Heart left ventricle (tissue), 13 donors: ENCODE data around the gene TTC31.

Experiments
- CTCF ChIP-seq, 12 donors: fragments of 200-600 bp; sonication (generic) in 4 of 12; IDR thresholded peaks; one replicate each; pipeline versions ENCODE4 v1.5.0 to v1.8.0; 2018 to 2022; ENCODE audit warnings: antibody characterized with exemption in 12 of 12, mild to moderate bottlenecking in 5 of 12
- POLR2A ChIP-seq, 2 donors: fragments of 450-650 bp; IDR thresholded peaks; one replicate each; pipeline ENCODE4 v1.6.1; 2017; ENCODE audit warnings: antibody characterized with exemption in 2 of 2, mild to moderate bottlenecking in 2 of 2, moderate library complexity in 2 of 2
- donor health status: ischemic (EF 13 %, LVEDD 7.1; RV severe dilation, severe dysfunction).
- donor health status: DM: no; HTN: yes; CAD: no.
- donor health status: DM: no; HTN: no; CAD: no.
- donor health status: ischemic (EF 25% LVEDD 6.9; RV normal size, moderate dysfunction).
- donor health status: ischemic (EF 25% LVEDD 5.7; RV mildly dilated, moderate dysfunction).
- donor health status: ischemic (EF 35%, LVEDD 5.7; RV mildly dilated, moderate dysfunction).
- donor health status: nonischemic (EF 11% LVEDD 7.7; RV severe dilation, severe dysfunction).
- donor health status: DM: yes; HTN: yes; CAD: no.
- donor health status: PGD.
- donor health status: ischemic (EF 29% LVEDD 5.4; RV normal size, mild dysfunction).
- donor health status: nonischemic (EF 23%, LVEDD 6.1; RV moderate dilation, normal function).

GRCh38 chr2:74474899-74475298 is 8.0 kb upstream of the TTC31 start:
- TF ChIP-seq POLR2A (IDR thresholded peaks at IDR 0.05) = no peak
- peak in 5 of 12 donors; percentile 7 to 17 (median 12) for TF ChIP-seq CTCF (IDR thresholded peaks at IDR 0.05)
